Measurements from ENCODE around the gene DNAH14. TPM values are rescaled to one million over a fixed set of nuclear protein-coding genes. Genes with fewer than 3 reads are reported as not detected.

The DNAH14 gene
- total and polyA plus RNA-seq, 2 of the 13 experiments (the other 11 are each of a cell fraction or from before 2014, with no cell fraction given): 4.5 to 27.5 TPM

DNA sequence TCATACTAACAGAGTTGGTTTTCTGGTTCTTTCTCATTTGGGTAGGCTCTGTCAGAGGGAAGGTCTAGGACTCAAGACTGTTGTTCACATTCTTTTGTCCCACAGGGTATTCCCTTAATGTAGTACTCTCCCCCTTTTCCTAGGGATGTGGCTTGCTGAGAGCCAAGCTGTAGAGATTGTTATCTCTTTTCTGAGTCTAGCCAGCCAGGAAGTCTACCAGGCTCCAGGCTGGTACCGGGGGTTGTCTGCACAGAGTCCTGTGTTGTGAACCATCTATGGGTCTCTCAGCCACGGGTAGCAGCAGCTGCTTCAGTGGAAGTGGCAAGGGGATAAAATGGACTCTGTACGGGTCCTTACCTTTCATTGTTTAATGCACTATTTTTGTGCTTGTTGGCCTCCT, 272.0 kb downstream of the DNAH14 start:
- no peak for DNase-seq (ENCODE audit: low spot score)
- Histone ChIP-seq H3K4me1 (ENCODE audit: insufficient read depth, low read length) (no peaks in the 10 kb centered on the region), H3K9me3 (ENCODE audit: low read length) (peaks cover 5% of the 10 kb centered on the region; the same call in 1 of the 2 replicates), H3K79me2 (ENCODE audit: insufficient read depth, low read length) (no peaks in the 10 kb centered on the region), H3K4me2 (ENCODE audit: low read depth, low read length) (no peak overlapping the region), H3K27me3 (ENCODE audit: control insufficient read depth in 1 of 2, insufficient read depth in 2 of 2, low read length in 2 of 2) (no peaks in the 10 kb centered on the region), H3K9ac (ENCODE audit: insufficient read depth, low read depth, low read length) (no peak overlapping the region), H3K4me3 (replicated peaks in 1 of 3; ENCODE audit: insufficient read depth in 1 of 3, low read depth in 2 of 3, low read length in 3 of 3) (no peak overlapping the region), H2AFZ (ENCODE audit: low read length) (no peak overlapping the region), H4K20me1 (ENCODE audit: insufficient read depth, low read length) (no peaks in the 10 kb centered on the region), H3K27ac (ENCODE audit: extremely low read length, insufficient read depth, low read length) (no peak overlapping the region), H3K36me3 (replicated peaks in 1 of 2; ENCODE audit: control insufficient read depth in 1 of 2, insufficient read depth in 2 of 2, low read length in 2 of 2) (no peaks in the 10 kb centered on the region)
- ATAC-seq: no peak
- intact Hi-C loops (cut with micrococcal nuclease; ENCODE audit: unreplicated experiment): no loop called here
- 60% methylated on average over 3 of the region's 3 CpGs for WGBS (ENCODE audit: low lambda C conversion rate)
- in situ Hi-C loops (cut with HindIII; ENCODE audit: extremely low pct_ligation_motif_present, low pct_unique_long_range_greater_than_20kb): no loop called here
- no peak for FAIRE-seq
- ChIA-PET CTCF (ENCODE audit: low intra/inter-chr PET ratio, low total read pairs) (no interaction called here), POLR2A (no interaction called here)
- BruUV-seq (replicated peaks): no TSS peak
- TF ChIP-seq, protein P1, sequence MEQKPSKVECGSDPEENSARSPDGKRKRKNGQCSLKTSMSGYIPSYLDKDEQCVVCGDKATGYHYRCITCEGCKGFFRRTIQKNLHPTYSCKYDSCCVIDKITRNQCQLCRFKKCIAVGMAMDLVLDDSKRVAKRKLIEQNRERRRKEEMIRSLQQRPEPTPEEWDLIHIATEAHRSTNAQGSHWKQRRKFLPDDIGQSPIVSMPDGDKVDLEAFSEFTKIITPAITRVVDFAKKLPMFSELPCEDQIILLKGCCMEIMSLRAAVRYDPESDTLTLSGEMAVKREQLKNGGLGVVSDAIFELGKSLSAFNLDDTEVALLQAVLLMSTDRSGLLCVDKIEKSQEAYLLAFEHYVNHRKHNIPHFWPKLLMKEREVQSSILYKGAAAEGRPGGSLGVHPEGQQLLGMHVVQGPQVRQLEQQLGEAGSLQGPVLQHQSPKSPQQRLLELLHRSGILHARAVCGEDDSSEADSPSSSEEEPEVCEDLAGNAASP (CRISPR knock-in tag; IDR thresholded peaks at IDR 0.05; ENCODE audit: borderline replicate concordance): no peak
- TF ChIP-seq, protein P2, sequence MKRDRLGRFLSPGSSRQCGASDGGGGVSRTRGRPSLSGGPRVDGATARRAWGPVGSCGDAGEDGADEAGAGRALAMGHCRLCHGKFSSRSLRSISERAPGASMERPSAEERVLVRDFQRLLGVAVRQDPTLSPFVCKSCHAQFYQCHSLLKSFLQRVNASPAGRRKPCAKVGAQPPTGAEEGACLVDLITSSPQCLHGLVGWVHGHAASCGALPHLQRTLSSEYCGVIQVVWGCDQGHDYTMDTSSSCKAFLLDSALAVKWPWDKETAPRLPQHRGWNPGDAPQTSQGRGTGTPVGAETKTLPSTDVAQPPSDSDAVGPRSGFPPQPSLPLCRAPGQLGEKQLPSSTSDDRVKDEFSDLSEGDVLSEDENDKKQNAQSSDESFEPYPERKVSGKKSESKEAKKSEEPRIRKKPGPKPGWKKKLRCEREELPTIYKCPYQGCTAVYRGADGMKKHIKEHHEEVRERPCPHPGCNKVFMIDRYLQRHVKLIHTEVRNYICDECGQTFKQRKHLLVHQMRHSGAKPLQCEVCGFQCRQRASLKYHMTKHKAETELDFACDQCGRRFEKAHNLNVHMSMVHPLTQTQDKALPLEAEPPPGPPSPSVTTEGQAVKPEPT (CRISPR knock-in tag; IDR thresholded peaks at IDR 0.05; ENCODE audit: low read depth): no peak
- TF ChIP-seq, protein P3, sequence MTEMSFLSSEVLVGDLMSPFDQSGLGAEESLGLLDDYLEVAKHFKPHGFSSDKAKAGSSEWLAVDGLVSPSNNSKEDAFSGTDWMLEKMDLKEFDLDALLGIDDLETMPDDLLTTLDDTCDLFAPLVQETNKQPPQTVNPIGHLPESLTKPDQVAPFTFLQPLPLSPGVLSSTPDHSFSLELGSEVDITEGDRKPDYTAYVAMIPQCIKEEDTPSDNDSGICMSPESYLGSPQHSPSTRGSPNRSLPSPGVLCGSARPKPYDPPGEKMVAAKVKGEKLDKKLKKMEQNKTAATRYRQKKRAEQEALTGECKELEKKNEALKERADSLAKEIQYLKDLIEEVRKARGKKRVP (CRISPR knock-in tag; IDR thresholded peaks at IDR 0.05): no peak
- no peak for TF ChIP-seq RBM22 (optimal IDR thresholded peaks at IDR 0.05; ENCODE audit: low read length)
- TF ChIP-seq, protein P4, sequence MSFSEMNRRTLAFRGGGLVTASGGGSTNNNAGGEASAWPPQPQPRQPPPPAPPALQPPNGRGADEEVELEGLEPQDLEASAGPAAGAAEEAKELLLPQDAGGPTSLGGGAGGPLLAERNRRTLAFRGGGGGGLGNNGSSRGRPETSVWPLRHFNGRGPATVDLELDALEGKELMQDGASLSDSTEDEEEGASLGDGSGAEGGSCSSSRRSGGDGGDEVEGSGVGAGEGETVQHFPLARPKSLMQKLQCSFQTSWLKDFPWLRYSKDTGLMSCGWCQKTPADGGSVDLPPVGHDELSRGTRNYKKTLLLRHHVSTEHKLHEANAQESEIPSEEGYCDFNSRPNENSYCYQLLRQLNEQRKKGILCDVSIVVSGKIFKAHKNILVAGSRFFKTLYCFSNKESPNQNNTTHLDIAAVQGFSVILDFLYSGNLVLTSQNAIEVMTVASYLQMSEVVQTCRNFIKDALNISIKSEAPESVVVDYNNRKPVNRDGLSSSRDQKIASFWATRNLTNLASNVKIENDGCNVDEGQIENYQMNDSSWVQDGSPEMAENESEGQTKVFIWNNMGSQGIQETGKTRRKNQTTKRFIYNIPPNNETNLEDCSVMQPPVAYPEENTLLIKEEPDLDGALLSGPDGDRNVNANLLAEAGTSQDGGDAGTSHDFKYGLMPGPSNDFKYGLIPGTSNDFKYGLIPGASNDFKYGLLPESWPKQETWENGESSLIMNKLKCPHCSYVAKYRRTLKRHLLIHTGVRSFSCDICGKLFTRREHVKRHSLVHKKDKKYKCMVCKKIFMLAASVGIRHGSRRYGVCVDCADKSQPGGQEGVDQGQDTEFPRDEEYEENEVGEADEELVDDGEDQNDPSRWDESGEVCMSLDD (CRISPR knock-in tag; IDR thresholded peaks at IDR 0.05; ENCODE audit: borderline replicate concordance): no peak
- TF ChIP-seq ARID2 (CRISPR knock-in tag; IDR thresholded peaks at IDR 0.05; ENCODE audit: borderline replicate concordance): no peak
- TF ChIP-seq, protein P5, sequence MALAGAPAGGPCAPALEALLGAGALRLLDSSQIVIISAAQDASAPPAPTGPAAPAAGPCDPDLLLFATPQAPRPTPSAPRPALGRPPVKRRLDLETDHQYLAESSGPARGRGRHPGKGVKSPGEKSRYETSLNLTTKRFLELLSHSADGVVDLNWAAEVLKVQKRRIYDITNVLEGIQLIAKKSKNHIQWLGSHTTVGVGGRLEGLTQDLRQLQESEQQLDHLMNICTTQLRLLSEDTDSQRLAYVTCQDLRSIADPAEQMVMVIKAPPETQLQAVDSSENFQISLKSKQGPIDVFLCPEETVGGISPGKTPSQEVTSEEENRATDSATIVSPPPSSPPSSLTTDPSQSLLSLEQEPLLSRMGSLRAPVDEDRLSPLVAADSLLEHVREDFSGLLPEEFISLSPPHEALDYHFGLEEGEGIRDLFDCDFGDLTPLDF (CRISPR knock-in tag; IDR thresholded peaks at IDR 0.05): no peak
- TF ChIP-seq ZSCAN25 (CRISPR knock-in tag; IDR thresholded peaks at IDR 0.05): no peak
- no peak for TF ChIP-seq MEF2D (CRISPR knock-in tag; IDR thresholded peaks at IDR 0.05)
- TF ChIP-seq HNRNPUL1 (IDR thresholded peaks at IDR 0.05; ENCODE audit: low read depth, low read length): no peak
- TF ChIP-seq SYNCRIP (IDR thresholded peaks at IDR 0.05; ENCODE audit: insufficient read depth, low read depth, low read length): no peak
- no peak for TF ChIP-seq SRF (IDR thresholded peaks at IDR 0.05; ENCODE audit: low read depth, low read length)
- no peak for TF ChIP-seq TARDBP (CRISPR knock-in tag; IDR thresholded peaks at IDR 0.05)
- TF ChIP-seq, protein P6, sequence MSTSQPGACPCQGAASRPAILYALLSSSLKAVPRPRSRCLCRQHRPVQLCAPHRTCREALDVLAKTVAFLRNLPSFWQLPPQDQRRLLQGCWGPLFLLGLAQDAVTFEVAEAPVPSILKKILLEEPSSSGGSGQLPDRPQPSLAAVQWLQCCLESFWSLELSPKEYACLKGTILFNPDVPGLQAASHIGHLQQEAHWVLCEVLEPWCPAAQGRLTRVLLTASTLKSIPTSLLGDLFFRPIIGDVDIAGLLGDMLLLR (CRISPR knock-in tag; IDR thresholded peaks at IDR 0.05): no peak
